ENCODE results near the gene TMEM121B.

Gene TMEM121B

DNA sequence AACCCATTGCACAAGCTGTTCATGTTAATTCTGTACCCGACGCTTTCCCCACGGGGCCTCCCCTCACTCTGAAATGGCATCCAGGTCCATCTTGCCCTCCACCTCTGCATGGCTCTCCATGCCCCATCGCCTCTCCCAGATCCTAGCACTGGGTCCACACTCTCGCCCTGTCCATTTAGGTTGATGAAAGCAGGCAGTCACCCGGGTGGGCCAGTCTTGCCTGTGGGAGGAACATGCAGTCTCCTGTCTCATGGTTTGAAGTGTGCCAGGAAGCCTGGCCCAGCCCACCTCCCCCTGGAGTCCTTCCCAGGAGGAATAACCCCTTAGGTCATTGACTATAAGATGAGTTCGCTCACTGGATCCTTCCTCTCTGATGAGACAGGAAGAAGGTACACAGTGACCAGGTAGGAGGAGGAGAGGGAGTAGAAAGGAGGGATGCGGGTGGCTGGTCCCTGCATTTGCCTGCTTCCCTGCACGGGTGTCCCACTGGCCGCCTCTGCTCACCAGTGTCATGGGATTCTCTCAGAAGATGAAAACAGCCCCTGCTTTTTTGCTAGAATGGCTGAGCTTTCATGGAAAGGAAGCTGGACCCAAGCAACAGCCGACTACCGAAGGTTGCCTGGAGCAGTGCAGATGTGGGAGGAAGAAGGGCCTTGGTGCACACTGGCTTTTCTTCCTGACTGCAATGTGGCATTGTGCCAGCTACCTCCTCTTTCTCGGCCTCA, 6.8 kb downstream of the TMEM121B start:
- DNase-seq (ENCODE audit: low read depth in 1 of 2, low spot score in 1 of 2) = no peak
- in situ Hi-C loops (cut with HindIII; ENCODE audit: low pct_unique_long_range_greater_than_20kb, low sequenced_read_pairs) = no loop called here
- no peak for TF ChIP-seq JUND (IDR thresholded peaks at IDR 0.05; ENCODE audit: low read depth)

DNA sequence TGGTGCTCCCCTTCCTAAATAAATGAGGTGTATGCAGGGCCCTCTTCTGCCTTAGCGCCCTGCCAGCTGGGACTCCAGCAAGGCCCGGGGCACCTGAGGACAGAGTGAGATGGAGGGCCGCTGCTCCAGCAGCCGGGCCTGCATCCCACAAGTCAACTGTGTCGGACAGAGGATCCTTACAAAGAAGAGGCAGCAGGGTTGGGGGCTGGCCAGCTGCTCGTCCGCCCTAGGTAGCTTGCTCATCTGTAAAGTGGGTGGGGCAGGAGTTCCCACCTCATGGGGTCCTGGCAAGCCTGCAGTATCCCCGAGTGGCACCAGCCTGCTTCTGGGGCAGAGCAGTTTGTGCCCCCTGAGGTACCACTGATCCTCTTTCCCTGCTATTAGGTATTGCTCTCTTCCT, 7.6 kb downstream of the TMEM121B start:
- in situ Hi-C loops (cut with HindIII; ENCODE audit: low pct_unique_long_range_greater_than_20kb, low sequenced_read_pairs) = no loop called here
- TF ChIP-seq JUND (IDR thresholded peaks at IDR 0.05; ENCODE audit: low read depth) = no peak
- DNase-seq (ENCODE audit: low read depth in 1 of 2, low spot score in 1 of 2) = no peak

DNA sequence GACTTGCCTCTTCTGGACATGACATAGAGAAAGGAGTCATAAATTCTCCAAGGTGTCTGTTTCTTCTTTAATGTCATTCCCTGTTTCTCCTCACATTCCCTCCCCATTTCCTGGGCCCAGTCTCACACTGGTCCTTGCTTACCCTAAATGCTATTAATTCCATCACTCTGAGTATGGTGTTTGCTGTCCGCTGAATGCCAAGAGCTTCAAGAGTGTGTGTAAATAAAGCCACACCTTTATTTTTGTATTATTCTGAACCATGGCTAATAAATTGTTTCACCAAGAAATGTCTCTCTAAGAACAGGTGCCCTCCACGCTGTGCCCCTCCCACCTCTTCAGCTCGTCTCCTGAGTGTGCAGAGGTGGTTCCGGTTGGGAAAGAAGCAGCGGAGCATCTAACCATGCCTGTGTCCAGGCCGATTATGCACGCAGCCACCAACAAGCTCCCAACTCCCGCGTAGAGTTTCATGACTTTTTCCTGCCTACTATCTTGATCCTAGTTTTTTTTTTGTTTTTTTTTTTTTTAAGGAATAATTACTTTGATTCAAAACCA, 8.6 kb downstream of the TMEM121B start:
- in situ Hi-C loops (cut with HindIII; ENCODE audit: low pct_unique_long_range_greater_than_20kb, low sequenced_read_pairs) = no loop called here
- no peak for TF ChIP-seq JUND (IDR thresholded peaks at IDR 0.05; ENCODE audit: low read depth)
- DNase-seq (ENCODE audit: low read depth in 1 of 2, low spot score in 1 of 2) = no peak

DNA sequence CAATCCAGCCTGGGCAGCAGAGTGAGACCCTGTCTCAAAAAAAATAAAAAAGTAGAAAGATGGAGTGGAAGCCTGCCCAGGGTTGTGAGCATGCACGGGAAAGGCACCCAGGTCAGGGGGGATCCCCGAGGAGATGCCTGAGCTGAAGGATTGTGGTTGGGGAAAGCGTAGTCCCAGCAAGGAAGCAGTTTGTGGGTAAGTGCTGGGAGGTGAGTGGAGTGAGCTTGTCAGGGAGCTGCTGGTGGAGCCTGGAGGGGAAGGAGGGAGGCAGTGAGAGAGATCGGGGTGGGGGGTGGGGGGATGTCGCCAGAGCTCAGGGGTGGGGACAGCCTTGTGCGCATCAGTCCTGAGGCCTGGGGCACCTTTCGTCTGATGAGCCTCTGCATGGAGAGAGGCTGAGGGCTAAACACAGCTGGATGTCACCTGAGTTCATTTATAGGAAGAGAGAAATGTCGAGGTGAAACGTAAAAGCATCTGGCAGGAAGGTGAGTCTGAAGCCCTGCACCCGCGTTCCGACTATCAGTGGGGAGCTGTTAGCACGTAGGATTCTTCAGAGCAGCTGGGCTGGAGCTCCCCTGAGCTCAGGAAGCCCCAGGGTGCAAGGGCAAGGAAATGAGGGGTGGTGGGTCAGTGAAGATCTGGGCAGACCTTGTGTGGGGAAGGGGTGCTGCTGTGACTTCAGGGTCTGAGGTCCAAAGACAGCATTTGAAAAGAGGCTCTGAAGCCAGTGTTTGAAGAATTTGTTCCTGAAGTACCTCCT, 10.2 kb downstream of the TMEM121B start:
- TF ChIP-seq JUND (IDR thresholded peaks at IDR 0.05; ENCODE audit: low read depth) = no peak
- DNase-seq (ENCODE audit: low read depth in 1 of 2, low spot score in 1 of 2) = no peak
- in situ Hi-C loops (cut with HindIII; ENCODE audit: low pct_unique_long_range_greater_than_20kb, low sequenced_read_pairs) = no loop called here

DNA sequence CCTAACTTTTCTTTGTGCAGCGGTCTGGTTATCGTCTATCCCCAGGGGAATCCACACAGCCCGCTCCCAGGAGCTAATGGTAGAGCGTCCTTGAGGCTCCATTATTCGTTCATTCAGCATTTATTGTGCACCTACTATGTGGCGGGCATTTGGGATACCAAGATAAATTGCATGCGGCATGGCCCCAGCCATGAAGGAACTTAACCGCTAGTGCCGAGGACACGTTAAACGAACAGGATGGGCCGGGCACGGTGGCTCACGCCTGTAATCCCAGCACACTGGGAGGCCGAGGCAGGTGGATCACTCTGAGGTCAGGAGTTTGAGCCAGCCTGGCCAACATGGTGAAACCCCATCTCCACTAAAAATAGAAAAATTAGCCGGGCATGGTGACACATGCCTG, 11.2 kb downstream of the TMEM121B start:
- in situ Hi-C loops (cut with HindIII; ENCODE audit: low pct_unique_long_range_greater_than_20kb, low sequenced_read_pairs) = no loop called here
- DNase-seq (ENCODE audit: low read depth in 1 of 2, low spot score in 1 of 2) = no peak
- no peak for TF ChIP-seq JUND (IDR thresholded peaks at IDR 0.05; ENCODE audit: low read depth)

GRCh38 chr22:17109113-17109865, 11.9 kb downstream of the TMEM121B start:
- in situ Hi-C loops (cut with HindIII; ENCODE audit: low pct_unique_long_range_greater_than_20kb, low sequenced_read_pairs) = no loop called here
- DNase-seq (ENCODE audit: low read depth in 1 of 2, low spot score in 1 of 2) = no peak
- no peak for TF ChIP-seq JUND (IDR thresholded peaks at IDR 0.05; ENCODE audit: low read depth)

DNA sequence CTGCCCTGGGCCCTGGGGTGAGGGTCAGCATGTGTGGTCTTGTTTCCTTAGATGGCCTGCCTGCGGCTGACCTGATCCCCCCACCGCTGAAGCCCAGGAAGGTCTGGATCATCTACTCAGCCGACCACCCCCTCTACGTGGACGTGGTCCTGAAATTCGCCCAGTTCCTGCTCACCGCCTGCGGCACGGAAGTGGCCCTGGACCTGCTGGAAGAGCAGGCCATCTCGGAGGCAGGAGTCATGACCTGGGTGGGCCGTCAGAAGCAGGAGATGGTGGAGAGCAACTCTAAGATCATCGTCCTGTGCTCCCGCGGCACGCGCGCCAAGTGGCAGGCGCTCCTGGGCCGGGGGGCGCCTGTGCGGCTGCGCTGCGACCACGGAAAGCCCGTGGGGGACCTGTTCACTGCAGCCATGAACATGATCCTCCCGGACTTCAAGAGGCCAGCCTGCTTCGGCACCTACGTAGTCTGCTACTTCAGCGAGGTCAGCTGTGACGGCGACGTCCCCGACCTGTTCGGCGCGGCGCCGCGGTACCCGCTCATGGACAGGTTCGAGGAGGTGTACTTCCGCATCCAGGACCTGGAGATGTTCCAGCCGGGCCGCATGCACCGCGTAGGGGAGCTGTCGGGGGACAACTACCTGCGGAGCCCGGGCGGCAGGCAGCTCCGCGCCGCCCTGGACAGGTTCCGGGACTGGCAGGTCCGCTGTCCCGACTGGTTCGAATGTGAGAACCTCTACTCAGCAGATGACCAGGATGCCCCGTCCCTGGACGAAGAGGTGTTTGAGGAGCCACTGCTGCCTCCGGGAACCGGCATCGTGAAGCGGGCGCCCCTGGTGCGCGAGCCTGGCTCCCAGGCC, 12.7 kb downstream of the TMEM121B start:
- in situ Hi-C loops (cut with HindIII; ENCODE audit: low pct_unique_long_range_greater_than_20kb, low sequenced_read_pairs) = no loop called here
- no peak for DNase-seq (ENCODE audit: low read depth in 1 of 2, low spot score in 1 of 2)
- TF ChIP-seq JUND (IDR thresholded peaks at IDR 0.05; ENCODE audit: low read depth) = no peak

DNA sequence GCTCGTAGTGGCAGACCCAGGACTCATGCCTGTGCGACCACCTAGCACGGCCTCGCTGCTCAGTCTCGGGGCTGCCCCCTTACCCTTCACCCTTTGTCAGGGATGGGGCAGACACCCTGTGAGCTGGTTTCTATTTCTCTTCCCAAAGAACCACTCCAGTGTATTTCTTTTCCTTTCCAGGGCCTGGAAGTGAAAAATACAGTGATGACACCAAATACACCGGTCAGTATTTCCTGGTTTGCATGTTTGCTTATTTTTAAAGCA, 13.7 kb downstream of the TMEM121B start:
- DNase-seq (ENCODE audit: low read depth in 1 of 2, low spot score in 1 of 2) = no peak
- in situ Hi-C loops (cut with HindIII; ENCODE audit: low pct_unique_long_range_greater_than_20kb, low sequenced_read_pairs) = no loop called here
- no peak for TF ChIP-seq JUND (IDR thresholded peaks at IDR 0.05; ENCODE audit: low read depth)

DNA sequence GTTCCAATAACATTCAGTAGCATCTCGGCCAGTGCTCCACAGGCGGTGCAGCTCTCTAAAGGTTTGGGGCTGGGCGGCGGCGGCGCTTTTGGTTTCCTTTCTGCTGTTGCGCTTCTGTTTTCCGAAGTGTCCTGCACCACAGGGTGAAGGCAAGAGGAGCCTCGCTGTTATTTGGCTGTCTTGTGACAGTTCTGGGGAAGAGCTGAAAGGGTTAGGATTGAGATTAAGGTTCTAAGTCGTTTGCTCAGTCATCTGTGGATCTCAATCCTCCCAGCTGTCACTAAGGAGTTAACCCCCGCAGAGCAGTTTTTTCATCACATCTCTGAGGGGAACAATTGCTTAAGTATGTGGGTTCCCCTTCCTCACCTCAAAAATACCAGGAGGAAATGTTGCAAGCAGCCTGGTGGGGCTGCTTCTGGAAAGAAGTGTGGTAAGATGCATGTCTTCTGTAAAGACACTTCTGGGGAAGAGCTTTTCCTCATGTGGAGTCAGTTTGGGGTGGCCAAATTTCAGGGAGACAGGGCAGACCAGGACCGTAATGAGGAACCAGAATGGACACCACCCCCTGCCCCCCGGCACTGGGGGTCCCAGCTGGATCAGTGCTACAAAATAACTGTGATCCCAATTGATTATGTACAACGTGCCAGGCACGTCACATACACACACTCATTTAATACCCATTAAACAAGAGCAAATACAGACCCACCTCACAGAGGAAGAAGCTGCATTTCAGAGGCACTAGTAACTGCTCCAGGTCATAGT, 14.2 kb downstream of the TMEM121B start:
- no peak for TF ChIP-seq JUND (IDR thresholded peaks at IDR 0.05; ENCODE audit: low read depth)
- DNase-seq (ENCODE audit: low read depth in 1 of 2, low spot score in 1 of 2) = no peak
- in situ Hi-C loops (cut with HindIII; ENCODE audit: low pct_unique_long_range_greater_than_20kb, low sequenced_read_pairs) = no loop called here

DNA sequence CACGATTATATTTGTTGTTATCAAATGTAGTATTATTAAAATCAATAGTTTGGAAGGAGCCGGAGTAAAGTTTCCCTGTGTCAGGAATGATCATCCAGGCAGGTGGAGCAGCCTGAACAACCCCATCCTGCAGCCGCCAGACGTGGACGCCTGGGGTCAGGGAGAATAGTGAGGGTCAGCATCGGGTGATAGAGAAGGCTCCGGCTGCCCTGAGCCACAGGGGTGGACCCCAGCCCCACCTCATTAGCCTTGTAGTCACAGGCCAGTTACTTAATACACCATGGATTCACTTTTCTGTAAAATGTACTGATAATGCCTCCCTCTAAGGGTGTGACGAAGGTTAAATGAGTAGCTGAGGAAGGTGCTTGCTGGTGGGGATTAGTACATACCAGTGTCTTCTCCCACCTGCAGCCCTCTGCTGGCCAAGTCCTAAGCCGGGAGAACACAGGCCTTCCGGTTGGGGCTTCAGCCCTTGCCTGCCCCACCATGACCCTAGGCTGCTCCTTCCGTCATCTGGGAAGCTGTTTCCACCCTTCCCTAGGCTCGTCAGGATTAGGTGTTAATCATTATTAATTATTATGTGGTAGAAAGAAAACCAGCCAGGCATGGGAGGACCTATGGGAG, 14.9 kb downstream of the TMEM121B start:
- in situ Hi-C loops (cut with HindIII; ENCODE audit: low pct_unique_long_range_greater_than_20kb, low sequenced_read_pairs) = no loop called here
- DNase-seq (ENCODE audit: low read depth in 1 of 2, low spot score in 1 of 2) = no peak
- no peak for TF ChIP-seq JUND (IDR thresholded peaks at IDR 0.05; ENCODE audit: low read depth)
